Dermis blood vessel endothelial cell (primary cell): ENCODE data around the gene XAGE1B. TPM values are rescaled to one million over a fixed set of nuclear protein-coding genes. Genes with fewer than 3 reads are reported as not detected.

Experiments used
- total RNA-seq: library from RNA; depleted of rRNA; stranded (reverse); fragments of >200 nt; gene quantifications from 2 replicates; pipeline ENCODE4 v1.2.3, GENCODE V29; 2014

XAGE1B gene
- total RNA-seq, 1 donor from 2014 or later = not detected

Other genes starting within 250 kb of the XAGE1B start
- not detected in 2 replicates for gene XAGE2, start 148.0 kb downstream of the XAGE1B start, total RNA-seq
- gene XAGE1A, start 21.3 kb downstream of the XAGE1B start, total RNA-seq = not detected in 2 replicates
- gene SSX7, start 137.8 kb upstream of the XAGE1B start, total RNA-seq = not detected in 2 replicates
- gene SSX2, start 190.1 kb upstream of the XAGE1B start, total RNA-seq = not detected in 2 replicates
- not detected in 2 replicates for gene SSX2B, start 234.2 kb upstream of the XAGE1B start, total RNA-seq